Epithelial cell of esophagus (primary cell): ENCODE data around the gene LMTK2.

Experiments used
- DNase-seq: peaks from one replicate; pipeline ENCODE4 v3.0.0; 2010; ENCODE audit warnings: low read depth
- H3K4me3 ChIP-seq: 2 replicates; pipeline ENCODE4 v1.5.1; 2011; ENCODE audit warnings: mild to moderate bottlenecking, low read length, control low read depth
- CTCF ChIP-seq: IDR thresholded peaks from 2 replicates; pipeline ENCODE4 v1.5.1; 2011; ENCODE audit warnings: low read depth, mild to moderate bottlenecking, low read length, control low read depth, inconsistent platforms; ENCODE audit not compliant: insufficient read depth; ENCODE audit errors: missing control alignments

Gene LMTK2

GRCh38 chr7:98075801-98076200, 30.9 kb upstream of the LMTK2 start:
- TF ChIP-seq CTCF: no peak
- H3K4me3 ChIP-seq: no peak overlapping the region

DNA sequence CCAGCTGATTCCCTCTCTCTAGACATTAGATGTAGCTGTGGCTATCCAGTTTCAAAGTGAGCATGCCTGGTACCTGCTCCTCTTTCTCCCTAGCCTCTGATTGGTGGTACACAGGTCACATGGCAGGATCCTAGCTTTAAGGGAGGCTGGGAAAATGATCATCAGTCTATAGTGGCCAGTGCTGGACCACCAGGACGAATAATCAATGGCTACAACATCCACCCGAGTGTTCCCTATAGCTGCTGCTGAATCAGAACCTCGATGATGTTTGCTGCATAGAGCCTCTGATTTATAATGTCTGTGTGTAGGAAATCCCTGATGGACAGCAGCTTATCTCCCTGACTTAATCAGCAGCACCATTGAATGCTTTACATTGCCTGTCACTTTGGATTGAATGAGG, 28.9 kb upstream of the LMTK2 start:
- no peak for DNase-seq
- no peak for TF ChIP-seq CTCF
- no peak overlapping the region for H3K4me3 ChIP-seq

More at GRCh38 chr7:98075801-98076200, 30.9 kb upstream of the LMTK2 start:
- DNase-seq: no peak

DNA sequence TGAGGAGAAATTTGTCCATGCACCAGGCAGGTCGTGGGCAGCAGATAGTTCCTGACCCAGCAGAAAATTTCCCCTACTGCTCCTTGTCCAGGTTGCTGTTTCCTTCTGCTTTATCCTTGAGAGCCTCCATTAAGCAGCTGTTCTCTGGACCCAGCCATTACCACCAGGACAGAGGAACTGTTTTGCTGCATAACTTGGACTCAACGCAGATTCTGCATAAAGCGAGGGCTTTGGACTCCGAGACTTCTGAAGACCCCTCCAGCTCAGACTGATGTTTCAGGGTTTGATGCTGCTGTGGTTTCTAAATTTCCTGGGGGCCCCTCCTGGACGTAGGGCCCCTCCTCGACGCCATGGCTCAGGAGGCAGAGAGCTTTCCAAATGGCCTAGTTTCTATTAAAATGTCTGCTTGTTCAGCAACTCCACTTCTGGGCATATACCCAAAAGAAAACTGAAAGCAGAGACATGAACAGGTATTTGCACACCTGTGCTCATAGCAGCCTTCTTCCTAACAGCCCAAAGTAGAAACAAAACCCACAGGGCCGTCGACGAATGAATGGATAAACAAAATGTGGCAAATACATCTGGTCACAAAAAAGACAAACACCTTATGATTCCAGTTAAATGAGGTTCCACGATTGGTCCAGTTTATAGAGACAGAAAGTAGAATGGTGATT, 28.3 kb upstream of the LMTK2 start:
- H3K4me3 ChIP-seq: no peak overlapping the region
- TF ChIP-seq CTCF: no peak
- DNase-seq: no peak

- no peak overlapping the region for H3K4me3 ChIP-seq
- TF ChIP-seq CTCF: no peak
- peak; percentile 28 for DNase-seq
These were observed 26.6 kb upstream of the LMTK2 start for GRCh38 chr7:98079891-98080648.

DNA sequence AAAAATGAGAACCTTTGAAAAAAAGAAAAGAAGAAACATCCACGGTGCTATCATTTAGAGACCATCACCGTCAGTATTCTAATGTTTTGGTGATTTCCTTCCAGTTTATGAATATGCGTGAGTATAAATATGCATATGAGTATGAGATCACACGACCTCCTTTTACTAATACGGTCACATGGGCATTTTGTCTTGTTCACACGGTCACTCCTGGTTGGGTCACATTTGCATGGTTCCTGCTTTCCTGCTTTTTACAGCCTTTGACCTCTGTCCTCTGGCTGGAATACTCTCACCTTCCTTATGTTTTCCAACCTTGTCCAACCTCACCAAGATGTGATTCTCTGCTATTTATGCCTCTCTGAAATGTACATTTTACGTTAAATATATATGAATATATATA, 25.3 kb upstream of the LMTK2 start:
- H3K4me3 ChIP-seq: no peak overlapping the region
- no peak for TF ChIP-seq CTCF
- DNase-seq: no peak

GRCh38 chr7:98084631-98085030, 22.0 kb upstream of the LMTK2 start:
- no peak for TF ChIP-seq CTCF
- H3K4me3 ChIP-seq: no peak overlapping the region
- peak; percentile 48 for DNase-seq
